ENCODE results near the gene CES3. TPM values are rescaled to one million over a fixed set of nuclear protein-coding genes. Genes with fewer than 3 reads are reported as not detected.

Gene CES3
- total RNA-seq, 1 experiment from 2014 or later = 3.7 TPM

GRCh38 chr16:66972983-66973382 is 11.9 kb downstream of the CES3 start:
- Histone ChIP-seq H3K23ac (ENCODE audit: insufficient read length, low read depth, low read length) (no peak overlapping the region), H4K8ac (replicated peaks; ENCODE audit: insufficient read length, low read depth, low read length) (no peak overlapping the region), H3K79me2 (ENCODE audit: insufficient read depth, low read length) (no peaks in the 10 kb centered on the region), H3K23me2 (ENCODE audit: insufficient read length, low read depth, low read length, poor library complexity, severe bottlenecking) (no peaks in the 10 kb centered on the region), H3K4me2 (ENCODE audit: insufficient read depth, insufficient read length, low read length) (no peak overlapping the region), H3K56ac (ENCODE audit: insufficient read length, low read depth, low read length) (no peak overlapping the region), H2BK20ac (ENCODE audit: low read depth, low read length, poor library complexity, severe bottlenecking) (no peak overlapping the region), H3K9me3 (ENCODE audit: control insufficient read depth, low read depth, low read length) (no peaks in the 10 kb centered on the region), H2BK12ac (ENCODE audit: insufficient read length, low read depth, low read length) (no peak overlapping the region), H3T11ph (ENCODE audit: low read length) (no peak overlapping the region), H3K79me1 (ENCODE audit: insufficient read depth, low read depth, low read length, poor library complexity, severe bottlenecking) (no peaks in the 10 kb centered on the region), H2AFZ (ENCODE audit: low read length) (no peak overlapping the region), H4K91ac (ENCODE audit: insufficient read length, low read depth, low read length) (no peak overlapping the region), H3K18ac (ENCODE audit: insufficient read length, low read depth, low read length) (no peak overlapping the region), H3K27me3 (ENCODE audit: insufficient read depth, low read length) (no peaks in the 10 kb centered on the region), H4K5ac (ENCODE audit: insufficient read length, low read depth, low read length) (no peak overlapping the region), H3K4me1 (ENCODE audit: insufficient read depth, low read length) (no peaks in the 10 kb centered on the region; the same call in 1 of the 2 replicates), H3K4ac (ENCODE audit: low read depth, low read length) (no peak overlapping the region), H2BK15ac (ENCODE audit: low read depth, low read length) (no peak overlapping the region), H3K14ac (ENCODE audit: insufficient read depth, low read length) (no peak overlapping the region; the same call in 1 of the 2 replicates), H2BK5ac (ENCODE audit: insufficient read length, low read length) (no peak overlapping the region), H3K9ac (ENCODE audit: extremely low read depth, insufficient read length, low read length) (no peak overlapping the region), H2BK120ac (ENCODE audit: low read depth, low read length, poor library complexity, severe bottlenecking) (no peak overlapping the region), H3K27ac (ENCODE audit: insufficient read length, low read depth, low read length) (no peak overlapping the region), H4K20me1 (ENCODE audit: control insufficient read depth, insufficient read depth, insufficient read length) (no peaks in the 10 kb centered on the region), H2AK5ac (ENCODE audit: insufficient read length, low read length) (no peak overlapping the region)
- TF ChIP-seq CTCF (conservative IDR thresholded peaks at IDR 0.05) = no peak
- Mint-ChIP-seq H3K9me3 (no peaks in the 10 kb centered on the region; a peak in 1 of 5 replicates), H3K27me3 (ENCODE audit: low read depth) (peaks cover 7% of the 10 kb centered on the region), H3K4me3 (no peak overlapping the region), H3K36me3 (ENCODE audit: insufficient read depth in 1 of 3, low read depth in 3 of 3) (no peaks in the 10 kb centered on the region), H3K4me1 (peaks cover 10 to 12% of the 10 kb centered on the region in 2 experiments), H3K27ac (peak overlapping the region in 1 of 3 experiments; percentile 47; a peak in 1 of 7 replicates)
- no CpG with 5 or more reads among the region's 9 CpGs for WGBS (ENCODE audit: extremely low coverage, insufficient read length, low lambda C conversion rate)
- no peak for DNase-seq

Measured in H9 (cell line).